K562 (cell line): Measurements from ENCODE around the gene ARL8A. TPM values are rescaled to one million over a fixed set of nuclear protein-coding genes. Genes with fewer than 3 reads are reported as not detected.
"Not testable (repeated sequence)": the region's sequence is repeated elsewhere in the genome, so short reads cannot be mapped to it uniquely, and the experiment has no call there.

Source experiments
- ATAC-seq: fragments of 200-7000 bp; cut with Tn5 transposase; 3 replicates; pipeline ENCODE4 v1.9.1; 2020; ENCODE audit warnings: moderate library complexity
- BruUV-seq: library from RNA; stranded (reverse); fragments of 400-500 nt; replicated peaks from 2 replicates; lab custom pipeline; 2021; lab: Mats Ljungman, UMichigan
- CTCF ChIA-PET: fragments of 300-600 bp; formaldehyde crosslinking; extraction: SDS; loops from one replicate; lab custom pipeline; 2021; ENCODE audit warnings: low intra/inter-chr PET ratio; lab: Yijun Ruan, JAX
- POLR2A ChIA-PET: fragments of 300-600, 350-650 bp; sonication (Branson Sonifier 250); formaldehyde crosslinking; extraction: SDS; loops from one replicate; lab custom pipeline; 2021; ENCODE audit warnings: antibody characterized with exemption, inconsistent platforms; lab: Yijun Ruan, JAX
- DNase-seq, 4 experiments: peaks; one replicate each; pipeline versions ENCODE4 v3.0.0 to v3.0.0-alpha.2; 2011 to 2018; ENCODE audit warnings: low spot score in 3 of 4, mixed read lengths in 3 of 4; ENCODE audit errors: extremely low read depth in 1 of 4
- FAIRE-seq: peaks from 2 replicates; lab custom pipeline; 2011; peaks lifted over from hg19 to GRCh38; lab: Jason Lieb, UNC
- H2AFZ ChIP-seq: 2 replicates; pipeline ENCODE4 v1.6.0; 2011; ENCODE audit warnings: low read depth, low read length, control low read depth, inconsistent platforms
- H3K27ac ChIP-seq: fragments of 200-600 bp; 3 replicates; pipeline ENCODE4 v1.8.0; 2011; ENCODE audit warnings: low read depth, mild to moderate bottlenecking, control low read depth, inconsistent platforms, low read length, moderate library complexity, mixed read lengths; ENCODE audit errors: extremely low read depth
- H3K27me3 ChIP-seq, 2 experiments: fragments of 300-600 bp in 1 of 2; 2 replicates in 1 of 2; 3 replicates in 1 of 2; pipeline versions ENCODE4 v1.6.0 to v1.8.0; 2011; ENCODE audit warnings: inconsistent platforms in 2 of 2, low read length in 2 of 2, mild to moderate bottlenecking in 1 of 2, mixed read lengths in 1 of 2, moderate library complexity in 1 of 2; ENCODE audit not compliant: control insufficient read depth in 2 of 2, insufficient read depth in 2 of 2
- H3K36me3 ChIP-seq: fragments of 300-600 bp; 3 replicates; pipeline ENCODE4 v1.8.0; 2011; ENCODE audit warnings: mild to moderate bottlenecking, low read length, inconsistent platforms; ENCODE audit not compliant: control insufficient read depth, insufficient read depth
- H3K4me1 ChIP-seq, 2 experiments: fragments of 200-600 bp in 1 of 2; replicated peaks in 1 of 2; 2 replicates in 1 of 2; 3 replicates in 1 of 2; pipeline versions ENCODE4 v1.5.1 to v1.8.0; 2011; ENCODE audit warnings: inconsistent platforms in 2 of 2, low read length in 2 of 2, mild to moderate bottlenecking in 1 of 2, mixed read lengths in 1 of 2, moderate library complexity in 1 of 2; ENCODE audit not compliant: control insufficient read depth in 2 of 2, insufficient read depth in 2 of 2
- H3K4me2 ChIP-seq: 2 replicates; pipeline ENCODE4 v1.6.1; 2011; ENCODE audit warnings: low read length, control low read depth, inconsistent platforms, mixed read lengths; ENCODE audit not compliant: insufficient read depth
- H3K4me3 ChIP-seq: fragments of 200-600 bp; sonication (generic), shearing (Covaris generic); 2 replicates; pipeline ENCODE4 v1.5.1; 2016; ENCODE audit warnings: control low read depth, inconsistent platforms
- H3K79me2 ChIP-seq: fragments of 200-600 bp; 3 replicates; pipeline ENCODE4 v1.8.0; 2011; ENCODE audit warnings: low read length, inconsistent platforms; ENCODE audit not compliant: control insufficient read depth, insufficient read depth
- H3K9ac ChIP-seq, 2 experiments: 2 replicates each; pipeline versions ENCODE4 v1.6.0 to v1.6.1; 2011; ENCODE audit warnings: low read depth in 2 of 2, low read length in 2 of 2, control low read depth in 1 of 2, inconsistent platforms in 1 of 2, mild to moderate bottlenecking in 1 of 2, mixed read lengths in 1 of 2; ENCODE audit not compliant: insufficient read depth in 1 of 2
- H3K9me1 ChIP-seq: one replicate; pipeline ENCODE4 v1.6.0; 2011; ENCODE audit warnings: inconsistent platforms, mild to moderate bottlenecking, low read length, moderate library complexity; ENCODE audit not compliant: control insufficient read depth, insufficient read depth
- H3K9me3 ChIP-seq: replicated peaks from 2 replicates; pipeline ENCODE4 v1.5.1; 2011; ENCODE audit warnings: low read depth, low read length, inconsistent platforms; ENCODE audit not compliant: control insufficient read depth, insufficient read depth
- H4K20me1 ChIP-seq: replicated peaks from 2 replicates; pipeline ENCODE4 v1.6.1; 2011; ENCODE audit warnings: low read length, inconsistent platforms, mixed read lengths; ENCODE audit not compliant: control insufficient read depth, insufficient read depth
- FOSL1 ChIP-seq: fragments of 200-800 bp; sonication (Bioruptor generic); conservative IDR thresholded peaks from 2 replicates; pipeline ENCODE4 v1.6.1; 2016; ENCODE audit warnings: missing genetic modification characterization, missing compliant biosample characterization
- JUN ChIP-seq, 2 experiments: sonication (generic) in 1 of 2; formaldehyde crosslinking in 1 of 2; IDR thresholded peaks; 2 replicates each; pipeline versions ENCODE4 v1.6.1 to v1.8.0; 2012 to 2022; ENCODE audit warnings: borderline replicate concordance in 2 of 2, mild to moderate bottlenecking in 2 of 2, improper control_type of control experiment in 1 of 2, low read depth in 1 of 2, low read length in 1 of 2, missing genetic modification reagents in 1 of 2
- WGBS: fragments of 100-300 bp; shearing (Covaris generic); methylation state at CpG from one replicate; pipeline ENCODE4 v1.1.6; 2016; ENCODE audit warnings: low coverage, mixed read lengths; ENCODE audit not compliant: insufficient coverage; ENCODE audit errors: missing lambda C conversion rate; 5-methylcytosine and 5-hydroxymethylcytosine counted together
- in situ Hi-C: fragments of 300-500 bp; cut with MboI; formaldehyde crosslinking; loops from 4 replicates; pipeline ENCODE4 v1.15.0; 2018; ENCODE audit warnings: inconsistent platforms, mixed read lengths
- intact Hi-C: fragments of 100-400 bp; cut with micrococcal nuclease; formaldehyde crosslinking; loops from 2 replicates; pipeline ENCODE4 v1.14.2; 2022
- polyA plus RNA-seq, 8 experiments: library from polyadenylated mRNA; depleted of rRNA in 4 of 8; stranded (reverse) in 5 of 8; unstranded in 3 of 8; fragments of >200 nt; fragmentation: Nextera tagmentation in 2 of 8; fragmentation: Illumina TruSeq in 1 of 8; extraction: Ambion mirVana in 2 of 8; extraction: Trizol in 1 of 8; gene quantifications; 2 replicates each; pipeline versions ENCODE4 v1.2.1 to v1.2.3, GENCODE V29; 2011 to 2014; ENCODE audit warnings: inconsistent platforms in 1 of 8, missing spikeins in 1 of 8
- total RNA-seq, 7 experiments: library from RNA; depleted of rRNA in 6 of 7; stranded (reverse); fragments of >200 nt in 6 of 7; fragmentation: Illumina TruSeq in 2 of 7; extraction: Trizol in 2 of 7; gene quantifications; 2 replicates each; pipeline versions ENCODE4 v1.2.1 to v1.2.3, GENCODE V29; 2011 to 2021; ENCODE audit warnings: low replicate concordance in 1 of 7
- TF ChIP-seq, protein P1 (sequence below), 2 experiments: IDR thresholded peaks; 2 replicates each; pipeline ENCODE4 v1.6.1; 2012; ENCODE audit warnings: improper control_type of control experiment in 2 of 2, low read depth in 2 of 2, low read length in 2 of 2, borderline replicate concordance in 1 of 2
- TF ChIP-seq, protein P2 (sequence below): fragments of 450-650 bp; IDR thresholded peaks from 2 replicates; pipeline ENCODE4 v1.6.1; 2018; ENCODE audit not compliant: partially characterized antibody

Gene ARL8A
- total and polyA plus RNA-seq, 9 of the 15 experiments (the other 6 are each of a cell fraction or from before 2014, with no cell fraction given): 0.17 to 27.3 (median 15.6) TPM

DNA sequence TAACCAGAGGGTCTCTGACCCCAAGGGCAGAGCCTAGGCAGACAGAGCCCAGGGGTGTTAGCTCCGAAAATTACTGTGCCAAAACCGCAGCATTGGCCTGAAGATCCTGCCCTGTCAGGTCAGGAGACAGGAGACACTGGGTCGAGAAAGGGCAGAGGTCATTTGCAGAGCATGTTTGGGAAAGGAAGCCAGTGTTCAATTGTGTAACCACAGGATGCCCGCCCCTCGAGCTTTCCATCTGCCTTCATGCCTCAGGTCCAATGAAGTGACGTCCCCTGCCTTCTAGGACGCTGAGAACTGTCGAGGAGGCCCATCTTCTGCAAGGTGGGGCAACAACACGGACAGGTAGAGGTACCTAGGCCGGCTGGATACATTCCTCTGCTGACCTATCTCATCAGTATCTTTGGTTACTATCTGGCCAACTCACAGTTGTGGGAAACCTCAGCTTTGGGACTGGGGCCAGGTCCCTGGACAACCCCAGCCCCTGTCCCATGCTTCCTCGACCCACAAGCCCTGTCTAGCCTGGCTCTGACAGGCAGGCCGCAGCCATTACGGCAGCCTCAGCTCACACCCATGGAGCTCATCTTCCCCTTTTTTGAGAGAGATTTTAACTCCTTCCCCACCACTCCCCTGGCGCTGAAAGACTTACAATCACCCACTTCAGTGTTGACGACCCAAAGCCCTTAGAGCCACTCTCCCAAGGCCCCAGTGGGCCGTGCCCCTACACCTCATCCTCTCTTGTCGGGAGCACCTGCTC, 1.3 kb downstream of the ARL8A start (continued):
- TF ChIP-seq, protein P1, sequence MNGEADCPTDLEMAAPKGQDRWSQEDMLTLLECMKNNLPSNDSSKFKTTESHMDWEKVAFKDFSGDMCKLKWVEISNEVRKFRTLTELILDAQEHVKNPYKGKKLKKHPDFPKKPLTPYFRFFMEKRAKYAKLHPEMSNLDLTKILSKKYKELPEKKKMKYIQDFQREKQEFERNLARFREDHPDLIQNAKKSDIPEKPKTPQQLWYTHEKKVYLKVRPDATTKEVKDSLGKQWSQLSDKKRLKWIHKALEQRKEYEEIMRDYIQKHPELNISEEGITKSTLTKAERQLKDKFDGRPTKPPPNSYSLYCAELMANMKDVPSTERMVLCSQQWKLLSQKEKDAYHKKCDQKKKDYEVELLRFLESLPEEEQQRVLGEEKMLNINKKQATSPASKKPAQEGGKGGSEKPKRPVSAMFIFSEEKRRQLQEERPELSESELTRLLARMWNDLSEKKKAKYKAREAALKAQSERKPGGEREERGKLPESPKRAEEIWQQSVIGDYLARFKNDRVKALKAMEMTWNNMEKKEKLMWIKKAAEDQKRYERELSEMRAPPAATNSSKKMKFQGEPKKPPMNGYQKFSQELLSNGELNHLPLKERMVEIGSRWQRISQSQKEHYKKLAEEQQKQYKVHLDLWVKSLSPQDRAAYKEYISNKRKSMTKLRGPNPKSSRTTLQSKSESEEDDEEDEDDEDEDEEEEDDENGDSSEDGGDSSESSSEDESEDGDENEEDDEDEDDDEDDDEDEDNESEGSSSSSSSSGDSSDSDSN (IDR thresholded peaks at IDR 0.05; ENCODE audit: borderline replicate concordance in 1 of 2, low read depth in 2 of 2, low read length in 2 of 2): peak; percentile 41 to 50; a peak in 1 of 4 replicates
- TF ChIP-seq JUN (IDR thresholded peaks at IDR 0.05; ENCODE audit: borderline replicate concordance, low read depth, low read length) (no peak), JUN (CRISPR knock-in tag; IDR thresholded peaks at IDR 0.05; ENCODE audit: borderline replicate concordance) (no peak), FOSL1 (tag) (peak; percentile 31; the same call in 1 of the 2 replicates)
- TF ChIP-seq, all 486 proteins: peak for 25

DNA sequence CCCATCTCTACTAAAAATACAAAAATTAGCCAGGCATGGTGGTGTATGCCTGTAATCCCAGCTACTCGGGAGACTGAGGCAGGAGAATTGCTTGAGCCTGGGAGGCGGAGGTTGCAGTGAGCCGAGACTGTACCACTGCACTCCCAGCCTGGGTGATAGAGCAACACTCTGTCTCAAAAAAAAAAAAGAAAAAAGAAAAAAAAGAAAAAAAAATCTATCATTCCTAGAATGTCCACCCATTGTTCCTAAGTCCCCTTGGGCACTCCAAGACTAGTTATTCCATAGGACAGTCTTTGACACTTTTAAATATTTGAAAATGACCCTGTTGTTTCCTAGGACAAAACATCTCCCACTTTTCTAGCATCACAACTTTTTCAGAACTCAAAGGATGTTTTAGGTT, 3.1 kb downstream of the ARL8A start:
- TF ChIP-seq, protein P2, sequence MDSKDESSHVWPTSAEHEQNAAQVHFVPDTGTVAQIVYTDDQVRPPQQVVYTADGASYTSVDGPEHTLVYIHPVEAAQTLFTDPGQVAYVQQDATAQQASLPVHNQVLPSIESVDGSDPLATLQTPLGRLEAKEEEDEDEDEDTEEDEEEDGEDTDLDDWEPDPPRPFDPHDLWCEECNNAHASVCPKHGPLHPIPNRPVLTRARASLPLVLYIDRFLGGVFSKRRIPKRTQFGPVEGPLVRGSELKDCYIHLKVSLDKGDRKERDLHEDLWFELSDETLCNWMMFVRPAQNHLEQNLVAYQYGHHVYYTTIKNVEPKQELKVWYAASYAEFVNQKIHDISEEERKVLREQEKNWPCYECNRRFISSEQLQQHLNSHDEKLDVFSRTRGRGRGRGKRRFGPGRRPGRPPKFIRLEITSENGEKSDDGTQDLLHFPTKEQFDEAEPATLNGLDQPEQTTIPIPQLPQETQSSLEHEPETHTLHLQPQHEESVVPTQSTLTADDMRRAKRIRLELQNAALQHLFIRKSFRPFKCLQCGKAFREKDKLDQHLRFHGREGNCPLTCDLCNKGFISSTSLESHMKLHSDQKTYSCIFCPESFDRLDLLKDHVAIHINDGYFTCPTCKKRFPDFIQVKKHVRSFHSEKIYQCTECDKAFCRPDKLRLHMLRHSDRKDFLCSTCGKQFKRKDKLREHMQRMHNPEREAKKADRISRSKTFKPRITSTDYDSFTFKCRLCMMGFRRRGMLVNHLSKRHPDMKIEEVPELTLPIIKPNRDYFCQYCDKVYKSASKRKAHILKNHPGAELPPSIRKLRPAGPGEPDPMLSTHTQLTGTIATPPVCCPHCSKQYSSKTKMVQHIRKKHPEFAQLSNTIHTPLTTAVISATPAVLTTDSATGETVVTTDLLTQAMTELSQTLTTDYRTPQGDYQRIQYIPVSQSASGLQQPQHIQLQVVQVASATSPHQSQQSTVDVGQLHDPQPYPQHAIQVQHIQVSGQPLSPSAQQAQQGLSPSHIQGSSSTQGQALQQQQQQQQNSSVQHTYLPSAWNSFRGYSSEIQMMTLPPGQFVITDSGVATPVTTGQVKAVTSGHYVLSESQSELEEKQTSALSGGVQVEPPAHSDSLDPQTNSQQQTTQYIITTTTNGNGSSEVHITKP: peak; percentile 54
- FAIRE-seq, H4K20me1 ChIP-seq, H3K27ac ChIP-seq, H2AFZ ChIP-seq, CTCF ChIA-PET, H3K4me3 ChIP-seq, H3K27me3 ChIP-seq, BruUV-seq, H3K4me2 ChIP-seq, intact Hi-C loops, H3K9ac ChIP-seq, H3K9me1 ChIP-seq, DNase-seq, ATAC-seq, H3K9me3 ChIP-seq, in situ Hi-C loops: not testable (repeated sequence)
- POLR2A ChIA-PET: interaction anchor here (8.9 kb wide), 1 partner anchor 14 kb away, joined by 49 read pairs; no protein-coding TSS in a partner anchor
- peaks cover 19 to 32% of the 10 kb centered on the region in 2 experiments; a peak in 4 of 5 replicates for H3K4me1 ChIP-seq
- WGBS: 89% methylated on average over 3 of the region's 3 CpGs
- H3K36me3 ChIP-seq: peaks cover 18% of the 10 kb centered on the region; the same call in 2 of the 3 replicates
- peaks cover 30% of the 10 kb centered on the region for H3K79me2 ChIP-seq
